ENCODE measurements around the gene TUBAL3. TPM values are rescaled to one million over a fixed set of nuclear protein-coding genes. Genes with fewer than 3 reads are reported as not detected.

TUBAL3 gene
- total RNA-seq, 1 donor from 2014 or later: not detected

GRCh38 chr10:5370493-5371352, 33.9 kb downstream of the TUBAL3 start:
- Histone ChIP-seq H3K9me3 (no peaks in the 10 kb centered on the region), H3K27me3 (no peaks in the 10 kb centered on the region), H3K4me1 (no peaks in the 10 kb centered on the region), H3K27ac (no peak overlapping the region), H3K4me3 (no peak overlapping the region), H3K36me3 (no peaks in the 10 kb centered on the region)
- TF ChIP-seq CTCF (IDR thresholded peaks at IDR 0.05) (no peak), POLR2AphosphoS5 (IDR thresholded peaks at IDR 0.05; ENCODE audit: insufficient read depth in 1 of 2, low read depth in 1 of 2) (no peak), POLR2A (IDR thresholded peaks at IDR 0.05) (no peak)
- DNase-seq (ENCODE audit: extremely low spot score in 2 of 2): no peak
- intact Hi-C loops (cut with DNase I): no loop called here

GRCh38 chr10:5369362-5370158, 35.1 kb downstream of the TUBAL3 start:
- Histone ChIP-seq H3K4me1 (no peaks in the 10 kb centered on the region), H3K4me3 (no peak overlapping the region), H3K27ac (no peak overlapping the region), H3K27me3 (no peaks in the 10 kb centered on the region), H3K9me3 (no peaks in the 10 kb centered on the region), H3K36me3 (no peaks in the 10 kb centered on the region)
- intact Hi-C loops (cut with DNase I): no loop called here
- no peak for TF ChIP-seq POLR2AphosphoS5 (IDR thresholded peaks at IDR 0.05; ENCODE audit: insufficient read depth in 1 of 2, low read depth in 1 of 2)
- TF ChIP-seq POLR2A (IDR thresholded peaks at IDR 0.05): no peak
- TF ChIP-seq CTCF (IDR thresholded peaks at IDR 0.05): no peak
- no peak for DNase-seq (ENCODE audit: extremely low spot score in 2 of 2)

- no peak for TF ChIP-seq POLR2AphosphoS5 (IDR thresholded peaks at IDR 0.05; ENCODE audit: insufficient read depth in 1 of 2, low read depth in 1 of 2)
- TF ChIP-seq CTCF (IDR thresholded peaks at IDR 0.05): no peak
- no peak for TF ChIP-seq POLR2A (IDR thresholded peaks at IDR 0.05)
- intact Hi-C loops (cut with DNase I): no loop called here
Observed at GRCh38 chr10:5365928-5366327, 38.7 kb downstream of the TUBAL3 start.

GRCh38 chr10:5364890-5365338, 39.7 kb downstream of the TUBAL3 start, which contains the start of gene UCN3:
Gene UCN3, plus strand, starts transcription at chr10:5364966. Its CDS starts 8,755 bp downstream, at chr10:5373721.
- Histone ChIP-seq H3K4me3 (no peak within 1 kb of the TSS), H3K27ac (no peak within 1 kb of the TSS), H3K4me1 (no peaks in the 10 kb centered on the region), H3K9me3 (no peaks in the 10 kb centered on the region), H3K27me3 (no peaks in the 10 kb centered on the region), H3K36me3 (no peaks in the 10 kb centered on the region)
- TF ChIP-seq POLR2AphosphoS5 (IDR thresholded peaks at IDR 0.05; ENCODE audit: insufficient read depth in 1 of 2, low read depth in 1 of 2) (no peak), POLR2A (IDR thresholded peaks at IDR 0.05) (no peak), CTCF (IDR thresholded peaks at IDR 0.05) (no peak)
- no peak for DNase-seq (ENCODE audit: extremely low spot score in 2 of 2)
- intact Hi-C loops (cut with DNase I): no loop called here

More at GRCh38 chr10:5365928-5366327, 38.7 kb downstream of the TUBAL3 start:
- no peak for DNase-seq (ENCODE audit: extremely low spot score in 2 of 2)
- no peaks in the 10 kb centered on the region for H3K36me3 ChIP-seq
- no peak overlapping the region for H3K27ac ChIP-seq
- no peaks in the 10 kb centered on the region for H3K9me3 ChIP-seq
- H3K4me3 ChIP-seq: no peak overlapping the region
- H3K4me1 ChIP-seq: no peaks in the 10 kb centered on the region
- no peaks in the 10 kb centered on the region for H3K27me3 ChIP-seq

All from vagina (tissue), 2 donors.